ENCODE results near the gene CD300E.

Gene CD300E

DNA sequence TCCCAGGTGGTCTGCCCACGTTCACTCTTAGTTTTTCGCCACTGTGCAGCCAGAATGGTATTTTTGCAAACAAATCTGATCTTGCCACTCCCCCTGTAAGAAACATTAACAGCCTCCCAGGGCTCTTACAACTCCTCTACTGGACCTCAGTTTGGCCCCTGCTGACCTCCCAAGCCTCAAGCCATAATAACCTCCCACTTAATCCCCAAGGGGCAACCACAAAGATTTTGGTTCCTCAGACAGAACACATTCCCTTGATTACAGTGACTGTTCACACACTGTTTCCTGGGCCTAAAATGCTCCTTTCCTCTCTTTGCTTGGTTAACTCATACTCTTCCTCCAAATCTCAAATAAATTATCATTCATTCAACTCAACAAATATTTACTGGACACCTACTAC lies 21.5 kb upstream of the CD300E start:
- no peaks in the 10 kb centered on the region for H3K36me3 Mint-ChIP-seq (ENCODE audit: low read depth)
- no peak overlapping the region for H3K27ac Mint-ChIP-seq
- H3K27me3 Mint-ChIP-seq (ENCODE audit: low read depth, poor library complexity) = peaks cover 78% of the 10 kb centered on the region
- no peak overlapping the region for H3K4me3 Mint-ChIP-seq
- peaks cover 10% of the 10 kb centered on the region for H3K4me1 Mint-ChIP-seq
- TF ChIP-seq, protein P1, sequence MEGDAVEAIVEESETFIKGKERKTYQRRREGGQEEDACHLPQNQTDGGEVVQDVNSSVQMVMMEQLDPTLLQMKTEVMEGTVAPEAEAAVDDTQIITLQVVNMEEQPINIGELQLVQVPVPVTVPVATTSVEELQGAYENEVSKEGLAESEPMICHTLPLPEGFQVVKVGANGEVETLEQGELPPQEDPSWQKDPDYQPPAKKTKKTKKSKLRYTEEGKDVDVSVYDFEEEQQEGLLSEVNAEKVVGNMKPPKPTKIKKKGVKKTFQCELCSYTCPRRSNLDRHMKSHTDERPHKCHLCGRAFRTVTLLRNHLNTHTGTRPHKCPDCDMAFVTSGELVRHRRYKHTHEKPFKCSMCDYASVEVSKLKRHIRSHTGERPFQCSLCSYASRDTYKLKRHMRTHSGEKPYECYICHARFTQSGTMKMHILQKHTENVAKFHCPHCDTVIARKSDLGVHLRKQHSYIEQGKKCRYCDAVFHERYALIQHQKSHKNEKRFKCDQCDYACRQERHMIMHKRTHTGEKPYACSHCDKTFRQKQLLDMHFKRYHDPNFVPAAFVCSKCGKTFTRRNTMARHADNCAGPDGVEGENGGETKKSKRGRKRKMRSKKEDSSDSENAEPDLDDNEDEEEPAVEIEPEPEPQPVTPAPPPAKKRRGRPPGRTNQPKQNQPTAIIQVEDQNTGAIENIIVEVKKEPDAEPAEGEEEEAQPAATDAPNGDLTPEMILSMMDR (IDR thresholded peaks at IDR 0.05) = no peak
- peaks cover 10% of the 10 kb centered on the region for H3K9me3 Mint-ChIP-seq
- no peak for DNase-seq

- Mint-ChIP-seq H3K36me3 (ENCODE audit: low read depth) (no peaks in the 10 kb centered on the region), H3K9me3 (peaks cover 10% of the 10 kb centered on the region), H3K27ac (no peak overlapping the region), H3K4me3 (no peak overlapping the region), H3K27me3 (ENCODE audit: low read depth, poor library complexity) (peaks cover 72% of the 10 kb centered on the region), H3K4me1 (peaks cover 12% of the 10 kb centered on the region)
- DNase-seq = no peak
- TF ChIP-seq, protein P1 (IDR thresholded peaks at IDR 0.05) = no peak
Measured at GRCh38 chr17:74644419-74644818, 20.9 kb upstream of the CD300E start.

GRCh38 chr17:74643826-74644225 lies 20.3 kb upstream of the CD300E start:
- Mint-ChIP-seq H3K27me3 (ENCODE audit: low read depth, poor library complexity) (peaks cover 66% of the 10 kb centered on the region), H3K9me3 (peaks cover 10% of the 10 kb centered on the region), H3K4me1 (peaks cover 18% of the 10 kb centered on the region), H3K36me3 (ENCODE audit: low read depth) (no peaks in the 10 kb centered on the region), H3K4me3 (no peak overlapping the region), H3K27ac (no peak overlapping the region)
- TF ChIP-seq, protein P1 (IDR thresholded peaks at IDR 0.05) = no peak
- DNase-seq = no peak

GRCh38 chr17:74642995-74643394 lies 19.5 kb upstream of the CD300E start:
- no peak overlapping the region for H3K27ac Mint-ChIP-seq
- no peaks in the 10 kb centered on the region for H3K36me3 Mint-ChIP-seq (ENCODE audit: low read depth)
- TF ChIP-seq, protein P1 (IDR thresholded peaks at IDR 0.05) = no peak
- DNase-seq = no peak
- peaks cover 10% of the 10 kb centered on the region for H3K9me3 Mint-ChIP-seq
- H3K4me3 Mint-ChIP-seq = no peak overlapping the region
- peaks cover 26% of the 10 kb centered on the region for H3K4me1 Mint-ChIP-seq
- H3K27me3 Mint-ChIP-seq (ENCODE audit: low read depth, poor library complexity) = peaks cover 62% of the 10 kb centered on the region

GRCh38 chr17:74642556-74642955 lies 19.0 kb upstream of the CD300E start:
- Mint-ChIP-seq H3K27ac (no peak overlapping the region), H3K4me3 (no peak overlapping the region)

GRCh38 chr17:74641958-74642298 lies 18.4 kb upstream of the CD300E start:
- H3K36me3 Mint-ChIP-seq (ENCODE audit: low read depth) = no peaks in the 10 kb centered on the region
- TF ChIP-seq, protein P1 (IDR thresholded peaks at IDR 0.05) = no peak
- H3K27ac Mint-ChIP-seq = peak overlapping the region; percentile 8
- no peak overlapping the region for H3K4me3 Mint-ChIP-seq
- H3K9me3 Mint-ChIP-seq = peaks cover 10% of the 10 kb centered on the region
- H3K4me1 Mint-ChIP-seq = peaks cover 37% of the 10 kb centered on the region
- no peak for DNase-seq
- peaks cover 56% of the 10 kb centered on the region for H3K27me3 Mint-ChIP-seq (ENCODE audit: low read depth, poor library complexity)

More at GRCh38 chr17:74642556-74642955, 19.0 kb upstream of the CD300E start:
- DNase-seq = no peak
- Mint-ChIP-seq H3K36me3 (ENCODE audit: low read depth) (no peaks in the 10 kb centered on the region), H3K4me1 (peaks cover 31% of the 10 kb centered on the region), H3K9me3 (peaks cover 10% of the 10 kb centered on the region), H3K27me3 (ENCODE audit: low read depth, poor library complexity) (peaks cover 59% of the 10 kb centered on the region)
- TF ChIP-seq, protein P1 (IDR thresholded peaks at IDR 0.05) = no peak

Measured in nephron progenitor cell (in vitro differentiated cells).